Memory B cell (primary cell): ENCODE data around the gene PLCL1.
"Not testable (repeated sequence)": the region's sequence is repeated elsewhere in the genome, so short reads cannot be mapped to it uniquely, and the experiment has no call there.

Experiments used
- ATAC-seq: fragments of 150-1000 bp; cut with Tn5 transposase; 2 replicates; pipeline ENCODE4 v1.10.0; 2021; ENCODE audit warnings: low read depth, mild to moderate bottlenecking, moderate library complexity
- DNase-seq, 2 donors: peaks; one replicate each; pipeline ENCODE4 v3.0.0; 2022; ENCODE audit warnings: low spot score in 2 of 2
- H3K27ac Mint-ChIP-seq: one replicate; pipeline ENCODE4 v1.8.0; 2022; ENCODE audit warnings: mild to moderate bottlenecking, moderate library complexity, mixed read lengths
- H3K27me3 Mint-ChIP-seq: one replicate; pipeline ENCODE4 v1.8.0; 2022; ENCODE audit warnings: mixed read lengths
- H3K36me3 Mint-ChIP-seq: one replicate; pipeline ENCODE4 v1.8.0; 2022; ENCODE audit warnings: mild to moderate bottlenecking, mixed read lengths
- H3K4me1 Mint-ChIP-seq: one replicate; pipeline ENCODE4 v1.8.0; 2022; ENCODE audit warnings: mixed read lengths
- H3K4me3 Mint-ChIP-seq: one replicate; pipeline ENCODE4 v1.8.0; 2022; ENCODE audit warnings: mild to moderate bottlenecking, moderate library complexity, mixed read lengths
- H3K9me3 Mint-ChIP-seq: one replicate; pipeline ENCODE4 v1.8.0; 2022; ENCODE audit warnings: mixed read lengths

PLCL1 gene

GRCh38 chr2:197996583-197996982, 192.2 kb downstream of the PLCL1 start:
- H3K27me3 Mint-ChIP-seq, result peaks cover 6% of the 10 kb centered on the region
- no peak for ATAC-seq
- no peak for DNase-seq
- no peaks in the 10 kb centered on the region for H3K36me3 Mint-ChIP-seq
- H3K9me3 Mint-ChIP-seq, result no peaks in the 10 kb centered on the region
- no peak overlapping the region for H3K27ac Mint-ChIP-seq
- no peak overlapping the region for H3K4me3 Mint-ChIP-seq
- no peaks in the 10 kb centered on the region for H3K4me1 Mint-ChIP-seq

GRCh38 chr2:197997083-197997541, 192.7 kb downstream of the PLCL1 start:
- H3K4me1 Mint-ChIP-seq, result no peaks in the 10 kb centered on the region
- no peak overlapping the region for H3K27ac Mint-ChIP-seq
- H3K27me3 Mint-ChIP-seq, result peaks cover 6% of the 10 kb centered on the region
- H3K9me3 Mint-ChIP-seq, result no peaks in the 10 kb centered on the region
- no peak overlapping the region for H3K4me3 Mint-ChIP-seq
- DNase-seq (no peak), ATAC-seq (no peak)
- H3K36me3 Mint-ChIP-seq, result no peaks in the 10 kb centered on the region

- Mint-ChIP-seq H3K27ac (no peak overlapping the region), H3K36me3 (no peaks in the 10 kb centered on the region), H3K4me3 (no peak overlapping the region), H3K9me3 (no peaks in the 10 kb centered on the region), H3K4me1 (no peaks in the 10 kb centered on the region), H3K27me3 (peaks cover 6% of the 10 kb centered on the region)
- ATAC-seq (no peak), DNase-seq (no peak)
Measured at GRCh38 chr2:197998702-197999101, 194.3 kb downstream of the PLCL1 start.

GRCh38 chr2:198000417-198000816, 196.0 kb downstream of the PLCL1 start:
- DNase-seq (no peak), ATAC-seq (no peak)
- Mint-ChIP-seq H3K27me3 (peaks cover 4% of the 10 kb centered on the region), H3K4me1 (peaks cover under 1% of the 10 kb centered on the region), H3K9me3 (no peaks in the 10 kb centered on the region), H3K36me3 (no peaks in the 10 kb centered on the region), H3K27ac (no peak overlapping the region), H3K4me3 (no peak overlapping the region)

- Mint-ChIP-seq H3K36me3 (no peaks in the 10 kb centered on the region), H3K4me3 (no peak overlapping the region), H3K4me1 (peaks cover 2% of the 10 kb centered on the region), H3K9me3 (peaks cover 4% of the 10 kb centered on the region), H3K27me3 (no peaks in the 10 kb centered on the region), H3K27ac (no peak overlapping the region)
- no peak for ATAC-seq
- DNase-seq, result no peak
Measured at GRCh38 chr2:198004173-198004572, 199.8 kb downstream of the PLCL1 start.

- Mint-ChIP-seq H3K9me3 (peaks cover 4% of the 10 kb centered on the region), H3K27me3 (no peaks in the 10 kb centered on the region), H3K27ac (peak overlapping the region; percentile 39), H3K36me3 (no peaks in the 10 kb centered on the region), H3K4me1 (peaks cover 2% of the 10 kb centered on the region), H3K4me3 (no peak overlapping the region)
- no peak for DNase-seq
- ATAC-seq, result no peak
Measured at GRCh38 chr2:198004921-198005829, 200.8 kb downstream of the PLCL1 start.

- H3K9me3 Mint-ChIP-seq, result peaks cover 6% of the 10 kb centered on the region
- no peaks in the 10 kb centered on the region for H3K27me3 Mint-ChIP-seq
- ATAC-seq (no peak), DNase-seq (no peak)
- peaks cover 2% of the 10 kb centered on the region for H3K4me1 Mint-ChIP-seq
- no peak overlapping the region for H3K27ac Mint-ChIP-seq
- no peaks in the 10 kb centered on the region for H3K36me3 Mint-ChIP-seq
- H3K4me3 Mint-ChIP-seq, result no peak overlapping the region
Measured at GRCh38 chr2:198006733-198007132, 202.3 kb downstream of the PLCL1 start.

GRCh38 chr2:198008230-198008629, 203.8 kb downstream of the PLCL1 start:
- Mint-ChIP-seq H3K27me3 (no peaks in the 10 kb centered on the region), H3K4me3 (no peak overlapping the region), H3K36me3 (peaks cover 2% of the 10 kb centered on the region), H3K27ac (no peak overlapping the region), H3K4me1 (peaks cover 2% of the 10 kb centered on the region), H3K9me3 (peaks cover 8% of the 10 kb centered on the region)
- ATAC-seq, result no peak
- DNase-seq, result no peak

- Mint-ChIP-seq H3K27me3 (peaks cover 2% of the 10 kb centered on the region), H3K27ac (no peak overlapping the region), H3K36me3 (peaks cover 2% of the 10 kb centered on the region), H3K9me3 (peaks cover 8% of the 10 kb centered on the region), H3K4me1 (no peaks in the 10 kb centered on the region), H3K4me3 (no peak overlapping the region)
- ATAC-seq, result no peak
- no peak for DNase-seq
Measured at GRCh38 chr2:198012025-198012424, 207.6 kb downstream of the PLCL1 start.

- no peak overlapping the region for H3K4me3 Mint-ChIP-seq
- H3K36me3 Mint-ChIP-seq, result peaks cover 2% of the 10 kb centered on the region
- H3K27me3 Mint-ChIP-seq, result peaks cover 2% of the 10 kb centered on the region
- no peak overlapping the region for H3K27ac Mint-ChIP-seq
- peaks cover 7% of the 10 kb centered on the region for H3K9me3 Mint-ChIP-seq
- no peaks in the 10 kb centered on the region for H3K4me1 Mint-ChIP-seq
- no peak for DNase-seq
- no peak for ATAC-seq
Measured at GRCh38 chr2:198016243-198016642, 211.8 kb downstream of the PLCL1 start.

- peaks cover 2% of the 10 kb centered on the region for H3K27me3 Mint-ChIP-seq
- H3K4me1 Mint-ChIP-seq, result no peaks in the 10 kb centered on the region
- peaks cover 2% of the 10 kb centered on the region for H3K36me3 Mint-ChIP-seq
- peaks cover 5% of the 10 kb centered on the region for H3K9me3 Mint-ChIP-seq
- no peak for ATAC-seq
- DNase-seq, result no peak
- H3K4me3 Mint-ChIP-seq, result no peak overlapping the region
- no peak overlapping the region for H3K27ac Mint-ChIP-seq
Measured at GRCh38 chr2:198017068-198017467, 212.7 kb downstream of the PLCL1 start.

GRCh38 chr2:198028955-198029354, 224.6 kb downstream of the PLCL1 start:
- no peak for ATAC-seq
- no peaks in the 10 kb centered on the region for H3K36me3 Mint-ChIP-seq

GRCh38 chr2:198029576-198029975, 225.2 kb downstream of the PLCL1 start:
- ATAC-seq, H3K27ac Mint-ChIP-seq: not testable (repeated sequence)

More at GRCh38 chr2:198028955-198029354, 224.6 kb downstream of the PLCL1 start:
- Mint-ChIP-seq H3K27ac (no peak overlapping the region), H3K27me3 (no peaks in the 10 kb centered on the region), H3K4me1 (no peaks in the 10 kb centered on the region), H3K9me3 (peaks cover 4% of the 10 kb centered on the region), H3K4me3 (no peak overlapping the region)
- DNase-seq, result no peak

GRCh38 chr2:198033626-198034025, 229.2 kb downstream of the PLCL1 start:
- H3K4me3 Mint-ChIP-seq, result no peak overlapping the region
- H3K9me3 Mint-ChIP-seq, result peaks cover 4% of the 10 kb centered on the region
- H3K4me1 Mint-ChIP-seq, result no peaks in the 10 kb centered on the region
- ATAC-seq, result no peak
- H3K36me3 Mint-ChIP-seq, result no peaks in the 10 kb centered on the region
- DNase-seq, result no peak
- no peak overlapping the region for H3K27ac Mint-ChIP-seq
- H3K27me3 Mint-ChIP-seq, result no peaks in the 10 kb centered on the region

More at GRCh38 chr2:198029576-198029975, 225.2 kb downstream of the PLCL1 start:
- not testable (repeated sequence) for H3K4me3 Mint-ChIP-seq, H3K9me3 Mint-ChIP-seq, DNase-seq, H3K36me3 Mint-ChIP-seq, H3K27me3 Mint-ChIP-seq, H3K4me1 Mint-ChIP-seq
